C4-2B (cell line): ENCODE results near the gene YEATS2.
"Not testable (repeated sequence)": the region's sequence is repeated elsewhere in the genome, so short reads cannot be mapped to it uniquely, and the experiment has no call there.

Source experiments
- CTCF ChIP-seq: fragments of 450-650 bp; conservative IDR thresholded peaks from 2 replicates; pipeline ENCODE4 v1.5.1; 2017; ENCODE audit warnings: mild to moderate bottlenecking
- ZFX ChIP-seq: fragments of 450-650 bp; IDR thresholded peaks from 2 replicates; pipeline ENCODE4 v1.6.1; 2017

GRCh38 chr3:183784503-183784902 lies 86.9 kb downstream of the YEATS2 start:
- TF ChIP-seq CTCF, ZFX: not testable (repeated sequence)
